CD4-positive, alpha-beta T cell treated with Interleukin-2 at 100 ng/mL for 4 hours (primary cell): ENCODE results near the gene LIN7A.
"Not testable (repeated sequence)": the region's sequence is repeated elsewhere in the genome, so short reads cannot be mapped to it uniquely, and the experiment has no call there.

Experiments used
- DNase-seq: peaks from one replicate; pipeline ENCODE4 v3.0.0-alpha.2; 2020; ENCODE audit warnings: low spot score

LIN7A gene

DNA sequence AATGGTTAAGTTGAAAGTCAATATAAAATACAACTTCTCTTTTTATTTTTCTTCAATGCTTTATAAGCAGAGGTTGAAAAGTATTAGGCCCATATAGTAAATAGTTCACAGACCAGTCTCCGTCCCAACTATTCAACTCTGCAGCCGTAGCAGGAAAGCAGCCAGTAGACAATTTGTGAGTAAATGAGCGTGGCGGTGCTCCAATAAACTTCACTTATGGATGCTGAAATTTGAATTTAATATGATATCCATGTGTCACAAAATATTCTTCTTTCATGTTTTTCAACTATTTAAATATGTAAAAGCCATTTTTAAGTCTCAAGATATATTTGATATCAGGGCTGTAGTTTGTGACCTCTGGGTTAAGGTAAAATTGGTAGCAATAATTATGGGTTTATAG lies 17.7 kb downstream of the LIN7A start:
- no peak for DNase-seq

DNA sequence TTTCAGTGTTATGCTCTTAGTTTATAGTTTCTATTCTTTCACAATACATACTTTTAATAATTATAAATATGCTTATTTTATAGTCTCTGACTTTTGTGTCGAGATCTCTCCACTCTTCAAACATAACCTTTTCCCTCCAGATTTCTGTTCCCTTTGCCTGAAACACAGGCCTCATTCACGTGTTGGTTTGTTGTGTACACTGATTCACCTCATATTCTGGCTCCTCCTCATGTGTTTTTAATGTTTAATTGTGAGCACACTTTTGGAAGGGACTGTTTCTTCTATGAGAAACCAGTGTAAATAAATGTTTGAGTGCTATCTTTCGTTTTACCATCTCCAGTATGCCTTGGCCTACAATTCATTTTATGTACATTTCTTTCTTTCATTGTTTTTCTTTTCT lies 20.1 kb downstream of the LIN7A start:
- DNase-seq: no peak

DNA sequence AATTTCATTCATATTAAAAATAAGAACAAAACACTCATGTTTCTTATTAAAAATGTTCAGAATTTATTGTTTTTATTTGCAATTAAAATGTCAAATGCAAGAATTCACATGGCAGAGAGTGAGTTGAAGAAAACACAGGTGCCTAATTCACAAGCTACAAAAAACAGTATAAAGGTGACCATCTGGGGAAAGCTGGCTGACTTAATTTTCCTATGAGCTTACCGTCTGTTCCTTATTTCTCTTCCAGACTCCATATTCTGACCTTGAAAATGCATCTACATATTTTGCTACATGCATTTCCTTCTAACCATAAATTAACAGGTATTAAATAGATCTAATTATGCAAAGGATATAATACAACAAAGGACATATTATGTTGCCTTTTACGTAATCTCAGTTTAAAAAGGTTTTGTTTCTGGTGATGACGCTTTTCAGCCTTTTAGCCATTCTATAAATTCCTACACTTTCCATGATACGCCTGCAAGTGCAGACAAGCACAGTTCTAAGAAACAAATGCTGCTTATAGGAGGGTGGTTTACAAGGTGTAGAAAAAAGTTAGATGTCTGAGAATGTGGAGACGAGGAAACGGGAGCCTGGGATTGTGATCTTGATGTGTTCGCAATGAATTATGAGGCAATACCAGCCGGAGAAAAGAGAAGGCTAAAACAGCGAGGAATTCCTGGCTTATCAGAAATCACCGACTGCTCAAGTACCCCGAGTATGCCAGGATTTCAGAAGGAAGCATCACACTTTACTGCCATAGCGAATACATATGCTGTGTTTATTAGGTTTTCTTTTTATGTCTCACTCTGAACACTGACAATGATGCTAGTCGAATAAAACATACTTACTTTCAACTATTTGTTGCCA lies 24.6 kb downstream of the LIN7A start:
- no peak for DNase-seq

GRCh38 chr12:80909370-80909769 lies 28.4 kb downstream of the LIN7A start:
- no peak for DNase-seq

- no peak for DNase-seq
Measured at GRCh38 chr12:80902711-80903110, 35.0 kb downstream of the LIN7A start.

GRCh38 chr12:80901661-80902060 lies 36.1 kb downstream of the LIN7A start:
- DNase-seq: no peak

DNA sequence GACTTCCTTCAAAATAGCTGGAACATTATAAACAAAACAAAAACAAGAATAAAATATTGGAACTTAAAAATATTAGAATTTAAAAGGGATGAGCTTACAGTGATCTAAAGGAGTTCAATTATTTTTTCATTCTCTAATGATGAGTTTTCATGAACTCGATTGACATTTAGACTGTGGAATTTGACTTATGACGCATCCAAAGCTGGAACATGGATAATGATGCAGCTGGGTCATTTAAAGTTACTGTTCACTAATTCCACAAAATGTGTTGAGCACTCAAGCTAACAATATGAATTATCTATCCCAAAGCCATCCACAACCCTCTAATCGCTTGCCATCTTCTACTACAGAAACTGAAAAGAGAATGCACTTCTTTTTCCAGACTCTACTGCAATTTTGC lies 42.5 kb downstream of the LIN7A start:
- no peak for DNase-seq

DNA sequence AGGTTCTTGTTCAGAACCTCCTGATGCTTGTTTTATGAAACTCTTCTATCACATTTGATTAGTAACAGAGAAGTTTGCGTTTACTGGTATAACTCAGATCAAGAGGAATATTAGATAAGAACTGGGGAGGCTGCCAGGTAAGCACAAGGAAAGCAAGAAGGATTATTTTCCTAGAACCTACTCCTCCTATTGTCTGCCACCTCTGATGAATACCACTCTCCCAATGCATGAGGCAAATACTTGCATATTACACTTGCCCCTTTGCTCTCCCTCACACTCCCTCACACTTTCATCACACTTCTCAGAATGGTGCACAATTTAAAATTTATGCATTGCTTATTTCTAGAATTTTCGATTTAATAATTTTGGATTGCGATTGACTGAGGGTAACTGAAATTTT lies 43.6 kb downstream of the LIN7A start:
- DNase-seq: no peak

DNA sequence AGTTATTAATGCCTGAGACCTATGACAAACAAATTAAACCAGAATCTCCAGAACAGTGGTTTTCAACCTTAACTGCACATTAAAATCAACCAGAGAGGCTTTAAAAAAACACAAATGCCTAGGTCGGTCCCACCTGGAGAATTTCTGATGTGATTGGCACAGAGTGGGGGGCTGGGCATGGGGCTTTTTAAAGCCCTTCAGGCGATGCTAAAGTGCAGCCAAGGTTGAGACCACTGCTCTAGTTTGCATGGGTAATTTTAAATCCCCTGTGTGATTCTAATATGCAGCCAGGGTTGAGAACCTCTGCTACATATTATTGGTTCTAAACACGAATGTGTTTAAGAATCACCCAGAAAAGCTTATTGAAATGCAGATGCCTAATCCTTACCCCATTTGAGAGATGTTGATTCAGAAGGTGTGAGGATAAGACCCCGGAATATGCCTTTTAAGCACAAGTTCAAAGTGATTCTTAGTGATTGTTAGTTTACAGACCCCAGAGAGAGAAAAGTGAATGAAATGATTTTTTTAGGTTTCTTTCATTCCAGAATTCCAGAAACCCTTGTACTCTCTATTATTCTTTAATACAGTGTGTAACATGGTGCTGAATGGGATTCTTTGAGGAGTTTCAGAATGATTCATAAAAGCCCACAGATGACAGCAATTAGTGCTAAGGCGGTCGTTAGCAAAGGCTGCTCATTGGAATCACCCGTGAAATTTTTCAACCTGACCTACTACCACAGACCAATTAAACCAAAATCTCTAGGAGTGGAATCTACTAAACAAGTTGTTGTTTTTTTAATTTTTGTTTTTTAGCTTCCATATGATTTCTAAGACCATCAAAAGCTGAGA lies 44.9 kb downstream of the LIN7A start:
- no peak for DNase-seq

DNA sequence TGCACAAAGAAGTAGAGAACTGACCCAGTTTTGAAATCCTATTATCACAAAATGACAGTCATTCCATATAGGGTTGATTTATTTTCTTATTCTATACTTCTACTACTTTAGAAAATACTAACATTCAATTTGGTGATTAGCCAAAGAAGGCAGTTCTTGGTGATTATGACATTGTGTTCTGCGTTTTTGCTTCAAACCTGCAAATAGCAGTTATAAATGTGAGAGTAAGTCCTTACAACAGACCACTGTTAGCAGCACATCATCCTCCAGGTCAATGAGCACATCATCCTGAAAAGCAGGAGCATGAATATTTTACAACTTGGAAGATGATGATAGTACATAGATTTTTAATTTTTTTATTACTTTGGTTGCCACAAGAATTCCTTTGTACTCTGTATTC lies 53.1 kb downstream of the LIN7A start:
- DNase-seq: no peak

DNA sequence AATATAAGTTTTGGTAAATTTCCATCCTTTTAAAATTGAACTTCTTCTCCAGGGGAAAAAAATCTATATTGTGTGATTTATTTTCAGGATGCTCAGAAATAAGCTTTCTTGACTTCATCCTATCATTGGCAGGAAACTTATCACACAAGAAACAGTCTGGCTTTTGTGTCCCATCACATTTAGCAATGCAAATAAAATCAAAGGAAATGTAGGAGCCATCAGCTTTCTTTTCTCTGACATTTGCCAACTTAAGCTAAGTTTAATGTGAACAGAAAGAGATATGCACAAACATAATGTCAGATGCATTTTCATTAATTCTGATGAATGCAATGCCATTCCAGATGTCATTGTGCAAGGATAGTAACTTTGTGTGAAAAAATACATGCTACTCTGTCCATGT lies 56.6 kb downstream of the LIN7A start:
- DNase-seq: no peak

DNA sequence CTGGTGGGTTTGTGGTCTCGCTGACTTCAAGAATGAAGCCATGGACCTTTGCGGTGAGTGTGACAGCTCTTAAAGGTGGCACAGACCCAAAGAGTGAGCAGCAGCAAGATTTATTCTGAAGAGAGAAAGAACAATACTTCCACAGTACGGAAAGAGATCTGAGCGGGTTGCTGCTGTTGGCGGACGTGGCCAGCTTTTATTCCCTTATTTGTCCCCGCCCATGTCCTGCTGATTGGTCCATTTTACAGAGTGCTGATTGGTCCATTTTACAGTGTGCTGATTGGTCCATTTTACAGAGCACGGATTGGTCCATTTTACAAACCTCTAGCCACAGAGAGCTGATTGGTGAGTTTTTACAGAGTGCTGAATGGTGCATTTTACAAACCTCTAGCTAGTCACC lies 59.3 kb downstream of the LIN7A start:
- DNase-seq: not testable (repeated sequence)

- DNase-seq: no peak
Measured at GRCh38 chr12:80877721-80878265, 59.9 kb downstream of the LIN7A start.

GRCh38 chr12:80872053-80872452 lies 65.7 kb downstream of the LIN7A start:
- DNase-seq: no peak

GRCh38 chr12:80869264-80869663 lies 68.5 kb downstream of the LIN7A start:
- no peak for DNase-seq

- no peak for DNase-seq
Measured at GRCh38 chr12:80868576-80868975, 69.2 kb downstream of the LIN7A start.

GRCh38 chr12:80867941-80868340 lies 69.8 kb downstream of the LIN7A start:
- no peak for DNase-seq

- DNase-seq: no peak
Measured at GRCh38 chr12:80864046-80864735, 73.5 kb downstream of the LIN7A start.

GRCh38 chr12:80862531-80862930 lies 75.2 kb downstream of the LIN7A start:
- DNase-seq: no peak

DNA sequence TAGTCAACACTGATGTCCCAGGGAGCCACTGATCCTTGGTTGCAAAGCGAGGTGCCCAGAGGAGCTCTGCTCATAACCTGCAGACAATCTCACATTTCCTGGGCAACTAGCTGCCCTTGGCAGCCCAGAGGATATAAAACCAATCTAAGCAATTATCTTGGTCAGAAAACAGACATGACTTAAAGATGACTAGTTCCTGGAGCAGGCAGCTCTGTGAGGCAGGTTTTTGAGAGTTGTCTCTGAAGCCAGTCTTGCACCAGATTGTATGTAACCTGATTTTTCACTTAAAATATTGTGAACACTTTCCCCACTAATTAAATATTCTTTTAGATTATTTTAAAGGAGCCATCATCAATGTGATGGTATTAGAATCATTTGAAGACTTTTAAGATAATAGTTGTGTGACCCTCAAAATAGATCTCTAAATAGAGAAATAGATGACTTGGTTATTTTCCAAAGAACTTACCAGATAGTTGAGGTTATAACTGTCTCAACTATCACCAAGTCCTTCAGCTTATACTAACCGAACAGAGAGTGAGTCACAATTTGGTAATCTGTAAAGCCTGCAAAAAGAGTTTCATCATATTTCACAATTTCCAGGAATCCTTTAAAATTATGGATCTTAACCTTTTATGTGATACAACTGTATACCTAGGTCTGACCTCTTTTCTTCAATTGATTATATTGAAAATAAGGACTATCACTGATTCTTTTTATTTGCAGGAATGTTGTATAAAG lies 75.9 kb downstream of the LIN7A start:
- DNase-seq: no peak

GRCh38 chr12:80860928-80861327 lies 76.8 kb downstream of the LIN7A start:
- DNase-seq: no peak

- DNase-seq: no peak
Measured at GRCh38 chr12:80860206-80860605, 77.5 kb downstream of the LIN7A start.
